ENCODE results near the gene NOTUM. TPM values are rescaled to one million over a fixed set of nuclear protein-coding genes. Genes with fewer than 3 reads are reported as not detected.

The NOTUM gene
- total and polyA plus RNA-seq, 2 experiments from 2014 or later = 0.29 to 1.6 TPM

GRCh38 chr17:81983639-81984373 lies 22.8 kb upstream of the NOTUM start:
- no peak for TF ChIP-seq ZNF331 (CRISPR knock-in tag; IDR thresholded peaks at IDR 0.05; ENCODE audit: low read depth)
- TF ChIP-seq EZH2phosphoT487 (IDR thresholded peaks at IDR 0.05; ENCODE audit: unreplicated experiment) = no peak
- no peak for TF ChIP-seq STAT1 (IDR thresholded peaks at IDR 0.05; ENCODE audit: unreplicated experiment)
- no peak for TF ChIP-seq POLR2AphosphoS5 (IDR thresholded peaks at IDR 0.05; ENCODE audit: low read depth)
- TF ChIP-seq ZNF114 (CRISPR knock-in tag; IDR thresholded peaks at IDR 0.05) = no peak
- no peak for TF ChIP-seq NANOG (IDR thresholded peaks at IDR 0.05; ENCODE audit: borderline replicate concordance)
- peaks cover under 1% of the 10 kb centered on the region; the same call in 1 of the 2 replicates for H3K79me2 ChIP-seq (replicated peaks; ENCODE audit: insufficient read depth)
- H3F3A ChIP-seq (replicated peaks; ENCODE audit: low read depth) = peaks cover 4% of the 10 kb centered on the region; the same call in 1 of the 2 replicates
- ATAC-seq (no peak), DNase-seq (ENCODE audit: low spot score) (no peak)
- H3K27ac Mint-ChIP-seq = no peak overlapping the region
- no peaks in the 10 kb centered on the region for H3K4me1 ChIP-seq (ENCODE audit: insufficient read depth)
- H3K9me2 ChIP-seq (ENCODE audit: insufficient read depth) = no peaks in the 10 kb centered on the region
- H3K36me3 ChIP-seq (ENCODE audit: insufficient read depth) = peaks cover 4% of the 10 kb centered on the region; the same call in 1 of the 2 replicates
- no peaks in the 10 kb centered on the region for H3K27me3 ChIP-seq (ENCODE audit: insufficient read depth)
- H4K20me1 ChIP-seq (replicated peaks; ENCODE audit: insufficient read depth) = no peaks in the 10 kb centered on the region; the same call in none of the 2 replicates
- H3K36me3 Mint-ChIP-seq (ENCODE audit: low read depth) = peaks cover 51% of the 10 kb centered on the region
- no peak overlapping the region for H3K27ac ChIP-seq (ENCODE audit: low read depth)
- H3K27me3 Mint-ChIP-seq (ENCODE audit: insufficient read depth, low read depth, poor library complexity) = peaks cover 6% of the 10 kb centered on the region
- no peak overlapping the region for H2AFZ ChIP-seq
- H3K4me1 Mint-ChIP-seq = peaks cover 3% of the 10 kb centered on the region; the same call in 2 of the 3 replicates
- H3K9me3 Mint-ChIP-seq = no peaks in the 10 kb centered on the region
- no peak overlapping the region for H3K4me2 ChIP-seq
- H3K4me3 ChIP-seq = no peak overlapping the region
- no peak overlapping the region for H3K4me3 Mint-ChIP-seq

- H3K27me3 ChIP-seq (ENCODE audit: insufficient read depth) = no peaks in the 10 kb centered on the region
- no peak overlapping the region for H3K4me2 ChIP-seq
- Mint-ChIP-seq H3K4me1 (peaks cover 6% of the 10 kb centered on the region; the same call in 2 of the 3 replicates), H3K36me3 (ENCODE audit: low read depth) (peaks cover 53% of the 10 kb centered on the region), H3K9me3 (no peaks in the 10 kb centered on the region), H3K4me3 (no peak overlapping the region), H3K27me3 (ENCODE audit: insufficient read depth, low read depth, poor library complexity) (peaks cover 9% of the 10 kb centered on the region), H3K27ac (no peak overlapping the region)
- DNase-seq (ENCODE audit: low spot score) = no peak
- H3K4me1 ChIP-seq (ENCODE audit: insufficient read depth) = no peaks in the 10 kb centered on the region
- no peak for ATAC-seq
- H3K9me2 ChIP-seq (ENCODE audit: insufficient read depth) = no peaks in the 10 kb centered on the region
- H3K27ac ChIP-seq (ENCODE audit: low read depth) = no peak overlapping the region
- H2AFZ ChIP-seq = no peak overlapping the region
- H3K4me3 ChIP-seq = no peak overlapping the region
- H3F3A ChIP-seq (replicated peaks; ENCODE audit: low read depth) = peaks cover 4% of the 10 kb centered on the region; the same call in 1 of the 2 replicates
- peaks cover 4% of the 10 kb centered on the region; the same call in 1 of the 2 replicates for H3K36me3 ChIP-seq (ENCODE audit: insufficient read depth)
- peaks cover 7% of the 10 kb centered on the region for H3K79me2 ChIP-seq (replicated peaks; ENCODE audit: insufficient read depth)
- H4K20me1 ChIP-seq (replicated peaks; ENCODE audit: insufficient read depth) = no peaks in the 10 kb centered on the region; the same call in none of the 2 replicates
- no peak for TF ChIP-seq JUNB (IDR thresholded peaks at IDR 0.05; ENCODE audit: unreplicated experiment)
- no peak for TF ChIP-seq ZNF114 (CRISPR knock-in tag; IDR thresholded peaks at IDR 0.05)
- no peak for TF ChIP-seq REST (IDR thresholded peaks at IDR 0.05; ENCODE audit: unreplicated experiment)
- TF ChIP-seq EZH2 (IDR thresholded peaks at IDR 0.05; ENCODE audit: low read depth, unreplicated experiment) = no peak
- no peak for TF ChIP-seq ZNF462 (CRISPR knock-in tag; IDR thresholded peaks at IDR 0.05)
These were observed 22.1 kb upstream of the NOTUM start for GRCh38 chr17:81983011-81983638.

Data from GM23338 (cell line).